Stimulated activated CD4-positive, alpha-beta T cell treated with anti-CD3 and anti-CD28 coated beads, TNF-alpha, amount 100 ng/mL, for 24 hours (primary cell): ENCODE data around the gene PSMG3.

ENCODE experiments used
- DNase-seq, 3 experiments: peaks; one replicate each; pipeline ENCODE4 v3.0.0-alpha.2; 2020; ENCODE audit warnings: low read depth in 3 of 3

Gene PSMG3, protein sequence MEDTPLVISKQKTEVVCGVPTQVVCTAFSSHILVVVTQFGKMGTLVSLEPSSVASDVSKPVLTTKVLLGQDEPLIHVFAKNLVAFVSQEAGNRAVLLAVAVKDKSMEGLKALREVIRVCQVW

DNA sequence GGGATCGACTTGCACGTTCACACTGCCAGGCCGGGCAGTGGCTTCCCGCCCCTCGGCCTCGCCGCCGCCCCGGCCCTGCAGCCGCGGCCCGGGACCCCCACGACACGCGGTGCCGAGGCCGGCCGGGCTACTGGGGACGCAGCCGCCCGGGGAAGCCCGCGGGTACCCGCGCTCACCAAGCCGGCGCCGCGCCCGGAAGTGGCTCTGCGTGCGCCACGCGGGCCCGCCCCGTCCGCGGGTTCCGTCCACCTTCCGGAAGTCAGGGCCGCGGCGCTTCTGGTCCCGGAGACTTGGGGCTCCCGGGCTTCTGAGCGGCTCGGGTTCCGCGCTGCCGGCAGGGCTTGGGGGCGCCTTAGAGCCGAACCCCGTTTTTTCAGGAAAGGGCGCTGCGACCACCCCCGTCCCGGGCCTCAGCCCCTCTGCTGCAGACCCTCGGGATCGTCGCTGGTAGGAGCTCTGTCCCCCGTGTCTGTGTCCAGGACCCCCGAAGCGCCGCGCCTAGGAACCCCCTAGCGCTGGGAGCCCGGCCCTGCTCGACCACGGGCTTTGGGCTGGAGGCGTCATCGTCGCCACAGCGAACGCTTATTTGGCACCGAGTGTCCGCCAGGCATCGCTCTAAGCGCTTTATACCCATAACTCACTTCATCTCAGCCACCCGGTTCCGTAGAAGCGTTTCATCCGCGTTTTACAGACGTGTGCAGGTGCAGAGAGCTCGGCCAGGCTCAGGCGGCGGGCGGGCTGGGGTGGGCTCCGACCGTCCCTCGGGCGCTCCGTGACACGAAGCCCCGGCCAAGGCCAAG is at the start of gene PSMG3:
Gene PSMG3, minus strand, starts transcription at position 200 of the 800 bp plus-strand sequence. CDS start 693 bp downstream, outside the sequence.
- DNase-seq: peak; percentile 77 to 89 (median 83)

DNA sequence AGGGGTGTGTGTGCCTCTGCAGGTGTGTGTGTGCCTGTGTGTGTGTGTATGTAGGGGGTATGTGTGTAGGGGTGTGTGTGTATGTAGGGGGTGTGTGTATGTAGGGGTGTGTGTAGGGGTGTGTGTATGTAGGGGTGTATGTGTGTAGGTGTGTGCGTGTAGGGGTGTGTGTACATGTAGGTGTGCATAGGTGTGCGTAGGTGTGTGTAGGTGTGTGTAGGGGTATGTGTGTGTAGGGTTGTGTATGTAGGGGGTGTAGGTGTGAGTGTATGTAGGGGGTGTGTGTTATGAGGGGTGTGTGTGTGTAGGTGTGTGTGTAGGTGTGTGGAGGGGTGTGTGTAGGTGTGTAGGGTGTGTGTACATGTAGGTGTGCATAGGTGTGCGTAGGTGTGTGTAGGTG is 48.6 kb upstream of the PSMG3 start:
- DNase-seq: no peak

DNA sequence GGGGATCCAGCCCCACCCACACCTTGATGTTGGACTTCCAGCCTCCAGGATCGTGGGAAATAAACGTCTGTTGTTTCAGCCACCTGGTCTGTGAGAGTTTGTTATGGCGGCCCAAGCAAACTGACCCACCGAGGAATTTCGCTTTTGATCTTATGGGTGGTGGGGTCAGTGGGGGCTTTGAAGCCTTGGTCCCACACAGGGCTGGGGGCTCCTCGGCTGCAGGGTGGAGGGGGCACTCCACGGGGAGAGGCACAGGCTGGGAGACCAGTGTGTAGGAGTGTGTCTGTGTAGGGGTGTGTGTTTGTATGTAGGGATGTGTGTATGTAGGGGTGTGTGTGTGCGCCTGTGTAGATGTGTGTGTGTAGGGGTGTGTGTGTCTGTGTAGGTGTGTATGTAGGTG is 48.1 kb upstream of the PSMG3 start:
- DNase-seq: no peak

DNA sequence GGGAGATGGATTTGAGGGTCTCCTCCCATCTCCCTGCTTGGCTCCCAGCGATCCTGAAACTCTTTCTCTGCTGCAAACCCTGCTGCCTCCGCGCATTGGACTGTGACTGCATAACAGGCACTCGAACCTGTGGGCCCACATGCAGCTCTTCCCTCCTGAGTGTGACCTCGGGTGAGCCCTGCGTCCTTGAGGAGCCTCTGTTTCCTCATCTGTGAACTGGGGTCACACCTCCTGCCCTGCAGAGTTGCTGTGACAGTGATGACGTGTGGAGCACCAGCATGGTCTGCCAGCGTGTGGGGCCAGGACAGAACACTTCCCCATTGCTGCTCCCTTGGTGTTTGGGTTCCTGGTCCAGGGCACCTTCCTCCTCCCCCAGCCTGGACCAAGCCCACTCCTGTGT is 46.9 kb upstream of the PSMG3 start:
- no peak for DNase-seq

DNA sequence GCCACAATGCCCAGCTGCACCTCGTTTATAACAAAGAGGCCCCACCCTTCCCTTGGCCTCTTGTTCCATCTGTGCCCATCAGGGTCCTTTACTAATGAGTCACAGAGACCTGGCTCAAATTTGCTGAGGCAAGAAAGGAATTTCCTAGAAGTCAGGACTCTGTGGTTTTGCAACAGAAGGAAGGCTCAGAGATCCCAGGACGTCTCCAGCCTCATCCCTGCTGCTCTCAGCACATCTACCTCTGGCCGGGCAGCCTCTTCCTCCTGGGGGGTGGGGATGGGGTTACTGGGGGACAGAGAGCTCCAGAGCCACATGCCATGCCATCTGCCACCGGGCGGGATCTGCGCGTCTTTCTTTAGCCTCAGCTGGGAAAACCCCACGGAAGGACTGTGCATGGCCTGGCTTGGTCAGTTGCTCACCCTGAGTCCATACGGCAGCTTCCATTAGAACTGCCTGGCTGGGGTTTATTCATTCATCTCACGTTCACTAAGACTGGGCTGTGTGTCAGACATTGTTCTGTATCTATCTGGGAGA is 41.9 kb upstream of the PSMG3 start:
- no peak for DNase-seq

DNA sequence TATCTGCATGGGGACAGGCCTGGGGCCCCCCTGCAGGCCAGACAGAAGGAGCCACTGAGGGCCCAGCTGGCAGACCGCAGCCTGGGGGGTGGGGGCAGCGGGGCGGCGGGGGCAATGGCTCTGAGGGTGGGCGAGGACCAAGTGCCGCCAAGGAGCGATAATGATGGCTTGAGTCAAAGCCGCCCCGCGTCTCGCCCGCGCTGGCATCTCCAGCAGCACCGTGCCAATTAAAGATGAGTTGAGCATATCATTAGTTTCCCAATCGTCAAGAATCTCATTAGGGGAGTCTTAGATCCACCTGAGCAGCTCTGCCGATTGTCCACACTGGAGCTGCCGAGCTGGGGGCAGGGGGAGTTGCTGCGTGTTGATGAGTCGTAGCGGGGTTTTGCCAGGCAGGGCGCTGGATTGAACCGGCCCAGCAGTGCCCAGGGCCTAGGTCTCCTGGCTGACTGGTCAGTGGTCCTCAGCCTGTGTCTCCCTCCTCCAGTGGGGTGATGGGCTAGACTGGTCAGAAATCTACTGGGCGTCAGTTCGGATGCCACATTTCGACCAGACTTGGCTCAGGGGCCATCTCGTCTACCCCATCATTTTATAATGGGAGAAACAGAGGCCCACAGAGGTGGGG is 41.0 kb upstream of the PSMG3 start:
- DNase-seq: no peak

DNA sequence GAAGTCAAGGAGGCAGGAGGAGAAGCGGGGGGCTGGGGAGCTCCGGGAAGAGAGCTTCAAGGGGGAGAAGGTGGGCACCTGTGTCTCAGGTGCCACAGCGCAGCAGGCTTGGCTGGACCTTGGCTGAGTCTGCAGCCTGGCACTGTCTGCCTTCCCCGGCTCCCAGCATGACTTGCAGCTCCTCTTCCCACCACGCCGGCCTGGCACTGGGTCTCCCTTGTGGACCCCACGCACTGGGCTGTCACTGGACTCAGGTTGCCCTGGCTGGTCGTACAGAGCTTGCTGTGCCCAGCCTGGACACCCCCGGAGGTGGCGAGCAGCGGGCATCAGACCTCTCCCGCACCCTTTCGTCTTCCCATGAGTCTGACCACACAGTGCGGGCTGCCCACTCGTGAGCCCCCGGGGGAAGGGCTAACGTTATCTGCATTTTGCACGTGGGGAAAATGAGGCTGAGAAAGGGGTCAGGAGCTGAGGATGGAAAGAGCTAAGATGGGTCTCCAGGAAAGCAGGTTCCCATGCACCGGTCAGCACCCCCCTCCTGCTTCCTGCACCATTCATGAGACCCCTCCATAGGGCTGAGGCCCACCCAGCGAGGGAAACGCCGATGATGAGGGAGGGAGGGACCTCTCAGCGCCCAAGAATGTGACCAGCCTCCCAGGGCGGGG is 40.3 kb upstream of the PSMG3 start:
- no peak for DNase-seq

DNA sequence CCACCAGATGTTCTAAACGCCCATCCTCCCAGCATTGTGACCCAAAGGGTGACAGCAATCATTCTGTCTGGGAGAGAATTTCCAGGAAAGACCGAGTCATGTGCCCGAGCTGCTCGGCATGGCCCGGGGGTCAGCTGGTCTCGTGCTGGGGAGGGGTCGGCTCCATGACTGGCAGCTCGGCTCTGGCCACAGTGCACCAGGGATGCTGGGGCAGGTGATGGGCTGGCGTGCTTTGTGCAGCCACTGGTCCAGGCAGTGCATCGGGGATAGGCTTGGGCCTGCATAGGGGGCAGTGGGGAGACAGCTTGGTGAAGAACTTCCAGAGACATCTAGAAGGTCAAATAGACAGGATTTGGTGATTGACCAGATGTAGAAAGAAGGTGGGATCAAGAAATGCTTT is 39.2 kb upstream of the PSMG3 start:
- DNase-seq: no peak

DNA sequence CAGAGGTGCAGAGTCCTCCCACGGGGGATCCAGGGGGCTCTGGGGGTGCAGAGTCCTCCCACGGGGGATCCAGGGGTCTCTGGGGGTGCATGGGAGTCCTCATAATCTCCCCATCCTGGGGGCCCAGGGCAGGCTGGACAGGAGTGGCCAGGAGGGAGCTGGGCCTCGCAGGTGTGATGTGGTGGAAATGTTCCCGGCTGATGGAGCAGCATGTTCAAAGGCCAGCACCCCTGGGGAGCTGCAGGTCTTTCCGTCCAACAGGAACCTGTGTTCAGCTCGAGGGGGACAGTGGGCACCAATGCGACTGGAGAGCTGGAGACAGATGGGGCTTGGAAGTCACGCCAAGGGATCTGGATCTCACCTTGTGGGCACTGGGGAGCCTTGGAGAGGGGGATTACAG is 38.5 kb upstream of the PSMG3 start:
- DNase-seq: no peak

DNA sequence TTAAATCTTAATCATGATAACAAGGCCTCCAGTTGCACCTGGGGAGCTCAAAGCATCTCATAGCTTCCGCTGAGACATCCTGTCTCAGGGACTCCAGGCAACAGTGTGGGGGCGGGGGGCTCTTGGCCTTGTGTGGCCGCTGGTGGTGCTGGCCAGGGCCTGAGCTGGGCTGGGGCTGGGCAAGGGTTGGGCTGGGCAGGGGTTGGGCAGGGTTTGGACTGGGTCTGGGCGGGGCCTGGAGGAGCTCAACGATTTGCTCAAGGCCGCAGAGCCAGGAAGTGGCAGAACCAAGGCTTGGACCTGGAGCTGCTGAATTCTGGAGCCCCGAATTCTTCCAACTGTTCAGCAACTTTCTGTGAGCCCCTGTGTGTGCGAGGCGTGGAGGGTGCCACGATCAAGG is 37.9 kb upstream of the PSMG3 start:
- no peak for DNase-seq

DNA sequence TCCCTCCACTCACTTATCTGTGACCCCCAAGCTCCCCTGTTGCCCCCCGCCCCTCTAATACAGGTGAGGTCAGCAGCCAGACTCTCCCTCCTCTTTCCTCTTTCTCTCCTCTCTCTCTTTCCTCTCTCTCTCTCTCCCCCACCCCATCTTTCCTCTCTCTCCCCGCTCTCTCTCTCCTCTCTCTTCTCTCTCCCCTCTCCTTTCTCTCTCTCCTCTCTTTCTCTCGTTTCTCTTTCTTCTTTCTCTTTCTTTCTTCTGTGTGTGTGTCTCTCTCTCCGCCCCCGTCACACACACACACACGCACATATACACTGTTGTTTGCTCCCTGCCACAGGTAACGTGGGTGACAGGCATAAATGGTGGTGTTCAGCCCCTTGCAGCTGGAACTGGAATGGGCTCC is 37.2 kb upstream of the PSMG3 start:
- DNase-seq: no peak

DNA sequence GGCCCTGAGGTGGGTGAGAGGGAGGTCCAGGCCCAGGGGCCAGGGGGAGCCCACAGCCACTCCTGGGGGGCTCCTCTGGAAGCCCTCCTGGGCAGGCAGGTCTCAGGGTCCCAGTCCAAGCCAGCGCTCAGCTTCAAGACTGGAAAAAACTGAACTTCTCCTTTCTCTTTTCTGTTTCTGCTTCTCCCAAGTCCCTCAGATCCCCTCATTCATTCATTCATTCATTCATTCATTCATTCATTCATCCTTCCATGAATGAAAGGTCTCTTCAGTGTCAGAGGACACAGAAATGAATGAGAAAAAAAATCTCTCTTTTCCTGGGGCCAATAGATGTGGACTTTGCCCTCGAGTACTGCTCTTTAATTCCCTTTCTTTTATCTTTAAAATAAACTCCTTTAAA is 34.6 kb upstream of the PSMG3 start:
- no peak for DNase-seq

DNA sequence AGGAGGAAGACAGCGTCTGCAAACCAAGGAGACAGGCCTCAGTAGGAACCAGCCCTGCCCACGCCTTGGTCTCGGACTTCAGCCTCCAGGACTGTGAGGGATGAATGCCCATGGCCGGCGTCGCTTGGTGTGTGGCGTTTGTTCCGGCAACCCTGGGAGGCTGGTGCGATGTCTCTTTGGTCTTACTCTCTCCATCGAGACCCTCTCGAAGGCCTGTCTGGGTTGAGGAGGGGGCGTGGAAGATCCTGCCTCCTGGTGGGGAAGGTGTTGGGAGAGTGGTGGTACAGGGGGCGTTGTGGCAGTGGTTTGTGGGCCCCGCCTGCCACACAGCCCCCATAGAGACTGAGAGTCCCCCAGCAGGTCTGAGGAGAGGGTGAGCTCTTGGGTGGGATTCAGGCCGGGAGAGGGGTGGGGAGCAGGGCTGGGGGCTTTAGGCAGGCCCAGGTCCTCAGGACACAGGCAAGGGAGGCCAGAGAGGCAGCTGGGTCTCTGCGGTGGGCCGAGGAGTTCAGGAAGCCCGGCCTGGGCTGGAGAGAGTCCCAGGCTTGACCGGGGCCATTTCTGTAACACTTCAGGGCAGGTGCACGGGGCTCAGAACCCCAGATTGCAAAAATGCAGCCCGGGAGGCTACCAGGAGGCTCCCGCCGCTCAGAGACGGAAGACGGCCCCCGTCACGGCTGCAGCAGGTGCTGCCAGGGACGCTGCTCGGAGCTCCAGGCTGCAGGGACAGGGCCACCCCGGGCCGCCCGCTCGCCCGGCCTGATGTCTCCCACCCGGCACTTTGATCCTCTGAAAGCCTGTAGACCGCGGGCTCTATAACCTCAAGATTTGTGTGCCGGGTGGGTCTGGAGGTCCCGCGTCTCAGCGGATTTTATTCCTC is 33.8 kb upstream of the PSMG3 start:
- DNase-seq: no peak

DNA sequence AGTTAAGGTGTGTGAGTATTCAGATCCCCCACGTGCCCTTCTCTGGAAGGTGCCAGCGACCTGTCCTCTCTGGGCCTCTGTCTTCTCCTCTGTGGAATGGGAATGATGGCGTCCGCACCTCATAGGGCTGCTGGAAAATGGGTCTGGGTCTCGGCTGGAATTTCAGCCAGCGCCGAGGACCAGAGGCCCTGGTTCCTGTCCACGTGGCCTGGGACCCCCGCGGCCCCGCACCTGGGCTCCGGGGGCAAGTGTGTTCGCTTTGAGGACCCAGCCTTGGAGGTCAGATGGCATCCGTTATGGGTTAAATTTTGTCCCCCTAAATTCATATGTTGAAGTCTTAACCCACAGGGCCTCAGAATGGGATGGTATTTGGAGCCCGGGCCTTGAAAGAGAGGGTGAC is 32.6 kb upstream of the PSMG3 start:
- DNase-seq: no peak

DNA sequence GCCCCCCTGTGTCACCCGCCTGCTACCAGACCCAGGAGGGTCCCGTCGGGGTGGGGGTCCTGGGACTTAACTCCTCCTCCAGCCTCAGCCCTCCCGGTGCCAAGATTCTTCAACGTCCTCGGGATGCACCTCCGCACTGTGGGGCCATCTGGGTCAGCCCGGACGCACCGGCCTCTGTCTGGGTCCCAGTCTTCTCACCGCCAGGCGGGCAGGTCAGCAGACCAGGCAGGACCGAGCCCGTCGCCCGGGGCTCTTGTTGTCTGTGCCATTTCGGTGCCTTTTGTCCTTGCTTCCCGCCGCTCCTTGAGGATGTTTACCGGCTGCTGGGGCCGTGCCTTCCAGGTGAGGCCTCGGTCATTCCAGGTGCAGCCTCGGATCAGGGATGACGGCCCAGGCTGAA is 32.1 kb upstream of the PSMG3 start:
- no peak for DNase-seq

DNA sequence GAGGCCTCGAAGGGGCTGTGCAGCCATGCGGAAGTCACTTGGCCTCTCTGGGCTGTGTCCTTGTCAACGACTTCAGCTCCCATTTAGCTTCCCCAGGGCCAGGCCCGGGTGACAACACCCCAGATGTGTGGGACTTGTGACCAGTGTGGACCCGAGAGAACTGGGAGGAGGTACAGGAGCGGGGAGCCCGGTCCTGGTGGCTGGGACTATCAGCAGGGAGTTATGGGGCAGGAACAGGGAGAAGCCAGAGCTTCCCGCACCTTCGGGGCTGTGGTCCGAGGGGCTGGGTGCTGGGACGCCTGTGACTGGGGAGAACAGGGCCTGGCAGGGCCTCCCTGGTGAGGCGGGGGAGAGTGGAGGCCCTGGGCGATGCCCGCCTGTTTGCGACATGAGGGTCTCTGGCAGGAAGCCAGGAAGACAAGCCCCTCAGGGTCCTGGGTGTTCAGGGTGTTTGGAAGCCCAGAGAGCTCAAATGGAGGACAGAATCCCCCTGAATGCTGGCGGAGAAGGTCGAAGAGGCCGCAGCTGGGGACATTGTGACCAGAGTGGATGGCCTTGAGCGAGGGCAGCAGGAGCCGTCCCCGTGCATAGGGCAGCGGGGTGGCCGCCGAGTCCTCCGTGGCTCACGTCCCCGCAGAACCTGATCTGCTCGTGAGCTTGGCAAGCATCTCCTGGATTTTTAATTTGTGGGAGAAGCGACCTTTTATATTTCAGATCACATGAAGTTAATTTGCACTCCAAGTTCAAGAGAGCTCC is 30.0 kb upstream of the PSMG3 start:
- no peak for DNase-seq

DNA sequence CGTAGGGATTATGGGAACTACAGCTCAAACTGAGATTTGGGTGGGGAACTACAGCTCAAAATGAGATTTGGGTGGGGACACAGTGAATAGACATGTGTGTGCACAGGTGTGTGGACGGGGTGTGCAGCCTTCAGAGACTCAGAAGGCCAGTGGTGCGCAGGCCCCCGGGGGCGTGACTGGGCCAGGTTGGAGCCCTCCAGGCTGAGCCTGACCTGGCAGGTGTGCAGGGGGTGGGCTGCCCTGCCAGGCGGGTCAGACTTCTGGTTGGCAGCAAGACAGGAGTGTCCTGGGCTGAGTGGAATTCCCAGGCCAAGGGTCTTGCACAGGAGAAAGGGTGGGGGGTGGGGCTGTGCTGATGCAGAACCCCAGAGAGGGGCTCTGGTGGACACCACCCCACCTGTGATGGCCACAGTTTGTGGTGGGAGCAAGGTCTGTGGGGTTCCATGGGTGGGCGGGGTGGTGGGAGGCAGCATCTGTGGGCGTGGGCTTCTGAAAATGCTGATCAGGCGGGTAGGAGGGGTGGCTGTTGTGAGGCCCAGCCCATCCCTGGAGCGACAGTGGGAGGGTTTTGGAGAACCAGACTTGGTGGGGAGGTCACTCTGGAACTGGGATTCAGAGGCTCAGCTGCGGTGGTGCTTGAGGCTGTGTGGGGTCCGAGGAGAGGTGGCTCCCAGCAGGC is 29.3 kb upstream of the PSMG3 start:
- no peak for DNase-seq

DNA sequence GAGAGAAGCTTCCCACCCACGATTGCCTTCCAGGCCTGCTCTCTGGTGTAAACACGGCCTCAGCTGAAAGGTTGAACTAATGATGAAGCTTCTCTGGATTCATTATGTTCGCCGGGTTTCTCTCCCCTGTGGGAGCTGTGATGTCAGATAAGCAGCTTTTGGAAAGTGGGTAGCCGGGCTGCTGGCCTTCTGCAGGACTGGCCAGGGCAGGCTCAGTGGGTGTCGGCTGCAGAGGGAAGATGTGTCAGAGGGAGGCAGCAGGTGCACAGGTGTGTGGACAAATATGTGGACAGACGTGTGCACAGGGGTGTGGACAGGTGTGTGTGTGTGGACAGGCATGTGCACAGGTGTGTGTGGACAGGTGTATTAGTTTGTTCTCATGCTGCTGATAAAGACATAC is 28.5 kb upstream of the PSMG3 start:
- DNase-seq: no peak

DNA sequence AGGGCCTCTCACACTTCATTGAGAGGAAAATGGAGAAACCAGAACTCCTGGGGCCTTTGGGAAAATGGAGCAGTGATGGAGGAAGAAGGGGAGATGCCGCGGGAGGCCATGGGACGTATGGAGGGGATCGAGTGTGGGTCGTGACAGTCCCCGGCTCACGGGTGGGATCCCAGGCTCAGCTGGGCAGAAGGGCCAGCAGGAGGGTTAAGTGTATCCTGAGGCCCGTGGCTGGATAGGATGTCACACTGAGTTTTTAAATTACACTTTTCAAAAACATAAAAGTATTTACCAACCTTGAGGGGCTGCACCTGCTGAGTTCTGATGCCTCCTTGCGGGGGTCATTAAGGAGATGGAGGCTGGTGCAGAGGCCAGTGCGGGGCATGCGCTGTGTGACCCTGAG is 28.0 kb upstream of the PSMG3 start:
- no peak for DNase-seq

DNA sequence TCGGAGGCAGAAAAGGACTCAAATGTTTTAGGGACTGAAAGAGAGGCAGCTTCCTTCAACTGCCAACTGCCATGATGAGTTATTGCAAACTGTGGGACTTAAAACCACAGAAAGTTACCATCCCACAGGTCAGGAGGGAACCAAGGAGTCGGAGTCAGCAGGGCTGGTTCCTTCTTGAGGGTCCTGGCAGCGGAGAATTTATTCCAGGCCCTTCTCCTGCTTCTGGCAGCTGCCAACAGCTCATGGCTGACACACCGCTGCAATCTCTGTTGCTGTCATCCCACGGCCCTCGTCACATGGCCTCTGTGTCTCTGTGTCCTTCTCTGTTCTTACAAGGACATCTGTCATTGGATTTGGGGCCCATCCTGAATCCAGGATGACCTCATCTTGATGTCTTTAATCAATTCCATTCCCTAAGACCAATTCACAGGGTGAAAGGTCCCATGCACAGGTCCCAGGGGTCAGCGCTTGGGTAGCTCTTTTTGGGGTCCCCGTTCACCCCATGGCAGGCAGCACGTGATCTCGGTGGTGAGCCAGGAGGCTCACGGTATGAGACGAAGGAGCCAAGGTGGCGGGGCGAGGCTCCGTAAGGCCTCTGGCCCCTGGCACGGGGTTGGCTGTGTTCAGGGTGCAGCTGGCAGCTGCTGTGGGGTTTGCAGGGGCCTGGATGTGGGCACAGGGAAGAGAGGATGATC is 27.4 kb upstream of the PSMG3 start:
- no peak for DNase-seq
